DND-41 (cell line): ENCODE measurements around the gene ZNF609.

Source experiments
- CTCF ChIP-seq: IDR thresholded peaks from 2 replicates; pipeline ENCODE4 v1.5.1; 2012; ENCODE audit warnings: borderline replicate concordance, low read length, moderate library complexity, mild to moderate bottlenecking; ENCODE audit not compliant: poor library complexity, severe bottlenecking; ENCODE audit errors: extremely low read depth
- EZH2 ChIP-seq: IDR thresholded peaks from 3 replicates; pipeline ENCODE4 v1.6.1; 2012; ENCODE audit warnings: borderline replicate concordance, low read depth, mild to moderate bottlenecking, moderate library complexity, low read length, inconsistent platforms; ENCODE audit not compliant: severe bottlenecking

- TF ChIP-seq EZH2, result no peak
- no peak for TF ChIP-seq CTCF
Measured at GRCh38 chr15:64478863-64479262, 18.5 kb downstream of the ZNF609 start.
